HG02763 (cell line): ENCODE measurements around the gene PRPF40A.

Experiments used
- ATAC-seq: cut with Tn5 transposase; IDR thresholded peaks from one replicate; pipeline ENCODE4 v1.9.1; 2021; ENCODE audit warnings: mild to moderate bottlenecking, moderate library complexity; ENCODE audit not compliant: unreplicated experiment

Gene PRPF40A

DNA sequence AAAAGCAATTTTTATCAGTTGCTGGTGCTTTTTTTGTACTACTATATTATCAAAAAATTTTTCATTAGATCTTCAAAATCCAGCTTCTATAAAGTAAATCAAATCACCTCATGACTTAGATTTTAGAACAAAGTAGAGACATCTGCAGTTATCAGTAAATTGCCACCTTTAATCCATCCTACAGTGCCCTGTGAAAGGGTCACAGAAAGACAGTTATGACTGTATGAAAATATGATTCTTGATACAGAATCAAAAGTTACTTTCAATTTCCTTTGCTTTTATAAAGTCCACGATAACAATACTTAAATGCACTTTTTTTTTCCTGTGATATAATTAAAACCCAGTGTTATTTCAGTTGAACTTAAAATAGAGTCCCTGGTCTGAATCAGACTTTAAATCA, 61.4 kb downstream of the PRPF40A start:
- ATAC-seq, result no peak

DNA sequence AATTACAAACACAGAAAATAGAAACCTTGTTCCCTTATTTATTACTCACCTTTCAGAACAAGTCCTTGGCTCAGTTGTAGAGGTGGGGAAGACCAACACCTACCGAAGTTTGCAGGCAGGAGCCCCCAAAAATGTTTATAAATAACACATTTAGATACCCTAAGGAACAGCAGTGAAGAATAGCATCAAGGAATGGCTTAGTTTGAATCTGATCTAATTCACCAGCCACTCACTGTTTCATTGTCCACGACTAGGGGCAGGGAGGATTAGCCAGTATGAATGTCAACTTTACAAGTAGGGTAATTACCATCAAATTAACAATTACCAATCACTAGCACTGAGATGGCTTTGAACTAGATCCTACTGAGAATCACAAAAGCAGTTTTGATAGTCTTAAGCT, 65.4 kb downstream of the PRPF40A start:
- ATAC-seq, result no peak

DNA sequence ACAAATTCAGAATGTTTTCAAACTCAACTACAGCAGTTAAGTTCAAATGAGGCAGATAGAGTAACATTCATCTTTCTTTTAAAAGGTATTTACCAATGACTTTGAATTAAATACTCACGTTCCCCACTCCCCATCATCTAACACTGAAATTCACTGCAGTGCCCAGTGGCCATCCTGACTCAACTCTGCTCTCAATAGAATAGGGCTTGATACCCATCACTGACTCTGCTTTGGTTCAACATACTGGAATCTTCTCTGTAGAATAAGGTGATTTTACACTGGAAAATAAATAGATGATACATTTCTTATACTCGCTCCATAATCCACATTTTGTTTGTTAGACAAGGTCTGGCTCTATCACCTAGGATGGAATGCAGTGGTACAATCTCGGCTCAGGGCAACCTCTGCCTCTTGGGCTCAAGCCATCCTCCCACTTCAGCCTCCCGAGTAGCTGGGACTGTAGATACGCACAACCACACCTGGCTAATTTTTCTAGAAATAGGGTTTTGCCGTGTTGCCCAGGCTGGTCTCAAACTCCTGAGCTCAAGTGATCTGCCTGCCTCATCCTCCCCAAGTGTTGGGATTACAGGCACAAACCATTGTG, 66.4 kb downstream of the PRPF40A start:
- ATAC-seq, result no peak

DNA sequence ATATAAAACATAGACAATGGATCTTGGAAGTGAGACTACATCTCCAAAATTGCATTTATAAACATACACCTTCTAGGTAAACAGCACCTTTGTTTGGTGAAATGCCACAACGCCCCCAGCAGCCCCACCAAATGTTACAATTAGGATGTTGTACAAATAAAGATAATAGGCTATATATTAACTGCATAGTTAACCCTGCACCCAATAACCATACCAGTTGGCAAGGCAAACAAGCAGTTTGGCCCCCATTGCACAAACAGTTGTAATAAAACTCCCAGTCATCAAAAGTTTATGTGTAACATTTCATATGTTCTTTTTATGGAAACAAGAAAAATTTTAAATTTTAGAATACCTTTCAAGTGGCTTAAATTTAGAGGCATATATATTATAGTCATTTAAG, 67.3 kb downstream of the PRPF40A start:
- no peak for ATAC-seq

DNA sequence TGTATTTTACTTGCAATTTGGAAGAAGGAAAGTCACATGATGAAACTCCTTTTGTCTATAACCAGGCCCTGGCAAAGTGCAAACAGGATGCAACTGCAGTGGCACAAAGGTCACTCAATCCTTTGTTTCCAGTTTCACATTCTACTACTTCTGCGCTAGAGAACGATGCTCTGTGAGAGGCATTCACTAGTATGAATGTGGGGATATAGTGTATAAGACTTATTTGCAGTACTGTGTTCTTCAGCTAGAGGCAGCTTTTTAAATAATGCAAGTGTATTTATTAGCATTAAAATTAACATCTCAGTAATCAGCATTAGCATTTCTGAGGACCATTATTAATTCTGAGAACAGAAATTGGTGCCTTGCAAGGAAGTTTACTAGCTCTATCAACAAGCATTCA, 68.9 kb downstream of the PRPF40A start:
- ATAC-seq, result no peak

DNA sequence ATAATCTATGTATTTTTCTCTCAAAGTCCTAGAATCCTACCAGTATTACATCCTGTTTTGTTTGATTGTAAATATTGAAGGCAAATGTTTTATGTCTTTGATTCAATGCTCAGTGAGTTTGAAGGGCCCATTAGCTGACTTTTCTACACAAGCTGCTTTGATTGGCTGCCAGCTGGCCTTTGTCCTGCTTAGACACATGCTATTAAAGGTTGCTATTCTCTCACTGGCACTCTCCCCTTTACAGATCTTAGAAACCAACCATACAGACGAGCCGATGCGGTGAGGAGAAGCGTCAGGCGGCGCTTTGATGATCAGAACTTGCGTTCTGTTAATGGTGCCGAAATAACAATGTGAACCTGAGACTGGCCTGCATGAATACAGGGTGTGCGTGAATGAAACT, 69.7 kb downstream of the PRPF40A start:
- no peak for ATAC-seq

DNA sequence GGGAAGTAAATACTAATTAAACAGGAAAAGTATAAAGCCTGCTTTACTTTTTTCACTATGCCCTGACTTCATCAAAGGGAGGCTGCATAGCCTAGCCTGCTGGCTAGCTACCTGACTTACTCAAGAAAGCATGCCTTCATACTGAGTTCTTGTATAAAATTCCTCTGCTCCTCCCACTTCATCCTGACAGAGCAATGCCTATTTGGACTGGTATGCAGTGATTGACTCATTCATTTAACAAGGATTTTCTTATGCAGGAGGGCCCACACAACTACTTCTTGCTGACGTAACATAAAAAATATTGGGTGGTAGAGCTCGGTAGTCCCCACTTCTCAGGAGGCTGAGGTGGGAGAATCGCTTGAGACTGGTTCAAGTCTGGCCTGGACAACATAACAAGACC, 70.5 kb downstream of the PRPF40A start:
- ATAC-seq, result no peak

DNA sequence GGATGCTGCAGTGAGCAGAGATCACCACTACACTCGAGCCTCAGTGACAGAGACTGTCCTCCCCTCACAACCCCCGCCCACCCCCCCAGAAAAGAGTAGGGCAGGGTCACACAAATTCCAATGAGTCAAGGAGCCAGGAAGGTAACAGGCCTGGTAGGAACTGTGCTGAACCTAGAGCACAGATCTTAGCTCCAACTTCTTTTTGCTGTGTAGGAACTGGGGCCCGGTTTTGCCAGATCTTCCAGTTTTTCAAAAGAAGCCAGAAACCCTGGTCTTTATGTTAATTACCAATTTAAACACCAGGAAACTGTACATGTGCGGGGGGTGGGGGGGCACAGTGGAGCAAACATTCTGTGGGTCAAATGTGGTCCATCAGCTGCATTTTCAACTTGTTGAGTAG, 71.0 kb downstream of the PRPF40A start:
- ATAC-seq, result no peak

DNA sequence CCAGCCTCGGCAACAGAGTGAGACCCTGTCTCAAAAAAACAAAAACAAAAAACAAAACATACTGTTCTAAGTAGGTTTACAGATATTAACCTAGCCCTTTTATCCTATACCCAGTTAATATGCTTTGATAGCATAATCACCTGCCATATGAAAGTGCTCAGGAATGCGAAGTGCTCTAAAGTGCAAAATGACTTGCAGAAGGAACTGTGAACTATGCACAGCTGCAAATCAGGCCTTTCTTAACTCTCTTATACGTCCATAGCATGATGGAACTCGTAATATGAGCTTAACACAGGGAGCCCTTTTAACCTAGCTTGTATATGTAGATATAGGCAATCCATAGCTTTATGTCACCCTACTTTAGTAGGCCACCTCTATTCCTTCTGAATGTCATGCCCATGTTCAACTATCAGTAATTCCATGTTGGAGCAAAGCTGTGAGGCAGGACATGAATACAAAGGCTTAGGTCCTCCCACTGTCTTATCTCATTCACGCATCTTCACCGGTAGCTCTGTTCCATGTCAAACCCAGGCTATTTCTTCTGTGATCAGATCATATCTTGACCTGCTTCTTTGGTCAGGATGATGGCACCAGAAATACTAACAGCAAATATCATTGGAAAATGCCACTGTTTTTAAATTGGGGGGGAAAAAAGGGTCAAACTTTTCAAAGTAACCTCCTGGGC, 72.9 kb downstream of the PRPF40A start:
- ATAC-seq, result no peak

DNA sequence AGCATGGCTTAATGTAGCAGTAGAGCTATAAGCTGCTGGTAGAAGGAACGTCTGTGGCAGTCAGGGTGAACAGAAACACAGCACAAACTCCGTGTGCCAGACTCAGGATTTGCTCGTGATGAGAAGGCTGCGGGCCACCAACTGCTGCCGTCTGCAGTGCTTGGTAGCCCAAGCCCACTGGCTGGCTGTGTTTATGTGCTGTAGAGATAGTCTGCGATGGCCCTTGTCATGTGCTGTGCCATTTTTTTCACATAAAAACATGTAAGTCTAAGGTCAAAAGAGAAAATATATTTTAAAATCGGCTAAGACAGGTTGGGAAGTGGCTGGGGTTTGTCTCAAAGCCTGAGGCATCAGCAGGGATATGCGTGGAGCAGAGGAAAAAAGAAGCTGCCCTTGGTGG, 78.7 kb downstream of the PRPF40A start:
- no peak for ATAC-seq

DNA sequence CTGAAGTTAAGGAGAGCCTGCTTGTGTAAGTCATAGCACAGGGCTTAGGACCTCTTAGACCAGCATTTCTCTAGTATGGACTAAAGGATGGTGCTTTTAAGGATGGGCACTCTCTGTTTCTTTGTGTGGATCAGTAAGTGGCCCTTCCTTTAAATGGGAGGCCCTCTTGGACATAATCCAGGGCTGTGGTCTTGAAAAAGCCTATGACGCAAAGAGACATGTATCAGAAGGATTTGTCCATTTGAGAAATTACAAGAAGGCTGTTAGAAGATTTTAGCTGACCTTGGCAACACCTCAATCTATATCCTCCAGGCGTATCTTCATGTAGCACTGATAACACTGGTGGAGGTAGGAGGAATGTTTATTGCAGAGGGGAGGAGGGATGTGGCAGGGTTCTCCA, 79.2 kb downstream of the PRPF40A start:
- ATAC-seq, result no peak

DNA sequence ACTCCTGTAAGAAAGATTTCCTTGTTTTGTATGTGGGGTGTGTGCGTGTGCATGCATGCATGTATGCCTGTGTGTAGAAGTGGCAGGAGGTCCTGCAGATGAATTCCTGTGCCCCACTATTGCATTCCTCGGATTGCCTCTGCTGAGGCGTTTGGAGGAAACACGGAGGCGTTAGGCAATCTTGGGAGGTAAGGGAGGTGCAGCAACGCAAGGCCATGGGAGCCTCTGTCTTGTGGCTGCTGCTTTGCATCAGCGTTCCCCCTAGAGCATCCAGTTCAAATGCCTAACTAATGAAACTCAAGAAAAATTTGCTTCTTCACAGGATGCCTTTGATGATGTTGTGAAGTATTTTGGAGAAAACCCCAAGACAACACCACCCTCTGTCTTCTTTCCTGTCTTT, 80.0 kb downstream of the PRPF40A start:
- ATAC-seq, result no peak

DNA sequence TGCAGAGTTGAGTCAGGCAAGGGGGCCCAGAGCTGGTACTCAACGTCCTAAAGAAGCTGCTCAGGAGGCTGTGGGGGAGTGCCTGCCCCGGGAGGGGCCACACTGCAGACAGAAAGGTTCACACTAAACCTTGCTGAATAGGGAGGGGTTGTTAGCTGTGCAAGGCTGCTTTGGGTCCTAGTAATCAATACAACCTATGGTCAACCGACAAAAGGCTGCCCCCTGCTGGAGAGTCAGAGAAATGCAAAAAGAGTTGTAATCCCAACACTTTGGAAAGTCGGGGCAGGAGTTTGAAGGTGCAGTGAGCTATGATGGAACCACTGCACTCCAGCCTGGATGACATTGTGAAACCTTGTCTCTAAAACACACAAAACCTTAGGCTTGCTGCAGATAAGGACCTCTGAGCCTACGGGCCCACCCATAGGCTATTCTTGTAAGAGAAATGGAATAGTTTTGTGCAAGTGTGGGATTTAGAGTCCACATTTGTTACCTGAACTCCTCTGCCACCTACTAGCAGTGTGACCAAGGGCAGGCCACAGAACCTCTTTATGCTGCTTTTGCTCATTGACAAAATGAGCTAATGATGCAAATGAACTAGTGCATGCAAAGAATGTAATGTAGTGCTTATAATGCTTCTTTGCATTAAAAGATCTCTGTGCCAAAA, 81.5 kb downstream of the PRPF40A start:
- ATAC-seq, result peak; percentile 54

DNA sequence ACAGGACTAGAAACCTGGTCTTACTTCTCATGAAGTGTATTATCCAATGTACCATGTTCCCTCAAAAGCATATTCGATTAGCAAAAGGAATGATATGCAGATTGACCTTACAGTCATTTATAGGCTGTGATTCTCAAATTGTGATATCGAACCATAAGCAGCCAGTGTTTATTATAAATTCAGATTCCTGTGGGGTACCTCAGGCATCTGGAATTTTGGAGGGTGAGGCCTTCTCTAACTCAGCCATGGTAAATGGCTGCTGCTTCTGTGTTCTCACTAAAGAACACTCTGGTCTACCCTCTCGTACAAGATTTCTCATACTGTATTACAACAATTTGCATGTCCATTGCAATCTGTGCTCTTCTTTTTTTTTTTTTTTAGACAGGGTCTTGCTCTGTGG, 84.5 kb downstream of the PRPF40A start:
- ATAC-seq, result no peak

DNA sequence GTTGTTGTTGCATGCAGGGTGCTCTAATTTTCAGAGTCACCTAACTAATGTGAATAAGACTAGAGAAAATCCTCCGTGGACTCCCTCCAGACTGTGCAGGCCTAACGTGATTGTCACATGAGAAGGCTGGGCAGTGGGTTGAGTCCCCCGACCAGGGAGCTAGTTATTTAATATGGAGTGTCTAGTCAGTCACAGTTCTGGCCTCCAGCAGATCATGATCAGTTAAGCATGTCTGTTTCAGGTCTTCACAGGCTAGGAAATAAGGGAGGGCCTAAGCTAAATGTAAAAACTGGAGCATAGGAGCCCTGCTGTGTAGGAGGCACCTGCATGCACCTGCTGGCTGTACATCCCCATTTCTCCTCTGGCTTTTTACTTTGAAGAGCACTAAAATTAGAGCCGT, 86.8 kb downstream of the PRPF40A start:
- no peak for ATAC-seq

DNA sequence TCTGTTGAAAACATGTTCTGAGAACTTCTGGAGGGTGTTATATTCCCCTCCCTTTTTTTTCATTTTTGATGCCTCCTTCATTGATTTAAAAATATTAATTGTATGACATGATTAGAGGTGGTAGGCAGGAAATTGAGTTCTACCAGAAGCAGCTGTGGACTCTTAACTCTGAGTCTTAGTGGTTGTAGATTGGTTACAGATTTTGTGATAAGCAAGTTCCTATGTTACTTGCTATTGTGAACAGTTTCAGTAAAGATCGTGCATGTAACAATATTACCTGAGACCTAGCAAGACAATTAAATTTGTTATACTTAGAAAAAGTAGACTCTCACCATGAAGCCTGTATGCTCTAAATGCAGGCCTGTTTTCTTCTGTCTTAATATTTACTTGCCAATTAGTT, 88.1 kb downstream of the PRPF40A start:
- ATAC-seq, result no peak

DNA sequence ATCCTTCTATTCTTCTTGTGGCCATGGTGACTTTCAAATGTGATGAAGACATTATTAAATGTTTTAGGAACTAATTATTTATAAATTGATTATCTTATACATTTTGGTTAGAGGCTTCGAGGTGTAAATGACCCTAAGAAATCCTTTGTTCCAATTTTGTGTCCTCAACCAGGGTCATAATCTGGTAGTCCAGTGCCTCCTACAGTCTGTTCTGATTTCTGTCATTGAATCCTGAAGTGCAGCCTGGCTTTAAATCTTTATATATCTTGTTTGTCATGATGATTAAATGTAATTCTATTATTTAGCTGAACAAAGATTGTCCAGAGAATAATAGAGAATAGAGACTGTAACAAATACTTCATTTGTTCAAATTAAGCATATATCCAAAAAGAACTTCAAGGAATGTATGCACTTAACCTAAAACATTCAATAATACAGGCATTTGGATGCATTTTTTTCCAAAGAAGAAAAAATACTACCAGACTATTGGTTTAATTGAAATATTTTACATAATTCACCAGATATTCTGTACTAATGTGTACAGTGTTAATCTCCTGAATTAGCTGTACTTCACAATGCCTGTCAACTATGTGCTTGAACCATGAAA, 89.8 kb downstream of the PRPF40A start:
- ATAC-seq, result no peak

DNA sequence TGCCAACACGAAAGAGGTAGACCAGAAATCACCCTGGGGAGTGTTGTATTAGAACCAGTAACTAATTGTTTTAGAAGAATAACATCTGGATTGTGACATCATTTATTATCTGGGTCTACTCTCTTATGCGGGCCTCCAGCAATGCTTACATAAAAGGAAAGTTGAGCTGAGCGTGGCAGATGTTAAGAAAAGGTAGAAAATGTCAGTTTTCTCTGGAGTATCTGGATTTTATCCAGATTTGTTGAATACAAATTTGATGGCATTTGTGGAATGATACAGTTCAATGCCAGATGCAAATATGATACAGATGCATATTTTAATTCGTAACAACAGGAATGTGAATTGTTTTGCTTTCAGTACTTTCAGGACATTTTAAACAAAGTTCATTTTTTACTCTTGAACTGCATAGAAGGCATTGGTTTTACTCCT, 90.3 kb downstream of the PRPF40A start:
- no peak for ATAC-seq

DNA sequence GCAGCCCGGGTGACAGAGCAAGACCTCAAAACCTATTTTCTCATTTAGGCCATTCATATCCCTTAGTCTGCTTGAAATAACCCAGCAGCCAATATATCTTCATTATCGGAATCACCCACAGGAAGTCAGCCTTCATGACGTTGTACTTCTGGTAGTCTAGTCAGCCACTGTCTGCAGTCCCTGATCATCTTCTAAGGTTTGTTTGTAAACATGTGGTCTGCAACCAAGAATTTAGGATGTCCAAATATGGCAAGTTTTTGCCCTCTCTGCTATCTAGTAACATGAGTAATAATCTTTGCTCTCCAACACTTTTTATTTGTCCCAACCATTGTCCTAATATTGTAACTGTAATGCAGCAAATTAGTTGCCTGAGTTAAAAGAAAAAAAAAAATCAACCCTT, 92.5 kb downstream of the PRPF40A start:
- ATAC-seq, result no peak

DNA sequence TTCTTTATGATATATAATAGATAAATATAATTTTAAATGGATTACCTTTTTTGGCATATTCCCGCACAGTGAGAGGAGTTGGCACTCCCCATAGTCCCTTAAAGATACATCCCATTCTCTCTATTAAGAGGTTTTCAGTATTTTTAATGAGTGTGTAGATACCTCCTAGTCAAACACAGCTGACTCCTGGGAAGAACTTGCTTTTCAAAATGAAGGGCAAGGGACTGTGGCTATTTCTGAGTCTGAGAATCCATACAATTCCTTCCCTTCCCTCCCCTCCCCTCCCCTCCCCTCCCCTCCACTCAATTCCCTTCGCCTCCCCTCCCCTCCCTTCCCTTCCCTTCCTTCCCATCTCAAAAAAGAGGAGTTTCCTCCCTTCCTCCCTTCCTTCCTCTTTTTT, 93.5 kb downstream of the PRPF40A start:
- ATAC-seq, result no peak

DNA sequence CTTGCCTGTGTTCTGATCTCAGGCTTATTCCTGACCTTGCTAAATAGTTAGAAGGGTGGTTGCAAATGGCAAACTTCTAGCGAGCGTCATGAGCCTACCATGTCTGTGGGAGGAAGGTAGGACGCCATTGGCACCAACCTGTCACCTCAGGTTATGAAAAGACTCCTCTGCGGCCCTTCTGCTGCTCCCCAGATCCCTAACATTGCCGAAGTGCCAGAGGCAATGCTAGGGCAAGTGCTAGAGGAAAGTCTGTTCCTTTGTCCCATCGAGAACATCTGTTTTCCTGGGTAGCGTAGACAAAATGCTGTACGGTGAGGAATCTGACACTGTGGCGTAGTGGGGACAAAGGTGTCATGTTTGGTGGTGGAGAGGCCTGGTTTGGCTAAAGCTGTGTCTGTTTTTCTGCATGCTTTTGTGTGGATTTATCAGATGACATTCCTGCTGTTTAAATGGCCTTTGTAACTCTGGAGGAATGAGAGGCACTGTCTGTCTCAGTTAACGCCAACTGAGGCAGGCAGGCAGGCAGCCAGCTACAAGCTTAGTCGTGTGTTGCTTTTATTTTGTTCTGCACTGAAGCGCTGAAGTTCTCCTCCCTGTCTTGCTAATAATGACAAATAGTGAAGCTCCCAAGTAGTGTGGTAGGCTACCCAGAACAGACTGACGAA, 94.1 kb downstream of the PRPF40A start:
- ATAC-seq, result no peak

DNA sequence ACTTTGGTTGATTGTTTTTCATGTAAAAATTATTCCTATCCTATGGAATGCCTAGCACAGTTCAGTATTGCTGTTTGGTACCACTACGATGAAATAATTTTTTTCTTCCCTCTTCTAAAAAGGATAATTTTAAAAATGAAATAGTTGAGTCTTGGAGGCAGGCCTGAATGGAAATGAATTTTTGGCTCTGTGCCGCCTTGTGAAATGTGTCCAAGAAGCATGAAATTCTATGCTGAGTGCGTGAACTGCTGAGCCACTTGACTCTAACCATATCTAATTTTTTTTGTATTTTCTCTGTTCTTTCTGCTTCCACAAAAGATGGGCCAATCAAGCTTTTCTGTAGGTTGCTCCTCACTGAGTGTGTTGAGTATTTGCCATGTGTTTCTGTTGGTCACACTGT, 95.0 kb downstream of the PRPF40A start:
- ATAC-seq, result no peak
